Progenitor cell of endocrine pancreas (in vitro differentiated cells): ENCODE measurements around the gene CYBC1. TPM values are rescaled to one million over a fixed set of nuclear protein-coding genes. Genes with fewer than 3 reads are reported as not detected.

ENCODE experiments used
- DNase-seq: peaks from one replicate; pipeline ENCODE4 v3.0.0; 2021; ENCODE audit warnings: low spot score; ENCODE audit not compliant: unreplicated experiment
- H3K27ac Mint-ChIP-seq: 2 replicates; pipeline ENCODE4 v1.8.0; 2021; ENCODE audit warnings: mild to moderate bottlenecking, moderate library complexity, mixed read lengths
- H3K27me3 Mint-ChIP-seq: 2 replicates; pipeline ENCODE4 v1.8.0; 2021; ENCODE audit warnings: mixed read lengths
- H3K36me3 Mint-ChIP-seq: 2 replicates; pipeline ENCODE4 v1.8.0; 2022; ENCODE audit warnings: mixed read lengths; ENCODE audit not compliant: insufficient read depth
- H3K4me1 Mint-ChIP-seq: 2 replicates; pipeline ENCODE4 v1.8.0; 2021; ENCODE audit warnings: low read depth, mixed read lengths
- H3K4me3 Mint-ChIP-seq: 2 replicates; pipeline ENCODE4 v1.8.0; 2021; ENCODE audit warnings: low read depth, mild to moderate bottlenecking, moderate library complexity, mixed read lengths
- H3K9me3 Mint-ChIP-seq: 2 replicates; pipeline ENCODE4 v1.8.0; 2021; ENCODE audit warnings: low read depth, mixed read lengths
- total RNA-seq: library from RNA; stranded (reverse); gene quantifications from 2 replicates; pipeline ENCODE4 v1.2.1, GENCODE V29; 2021
- TF ChIP-seq, protein P1 (sequence below): fragments of 200-600 bp; sonication (generic); IDR thresholded peaks from one replicate; pipeline ENCODE4 v1.5.0; 2021; ENCODE audit warnings: antibody characterized with exemption, mild to moderate bottlenecking; ENCODE audit not compliant: unreplicated experiment

Gene CYBC1
- total RNA-seq, 1 donor from 2014 or later = 117 TPM

GRCh38 chr17:82442643-82443464, 7.7 kb downstream of the CYBC1 start:
- Mint-ChIP-seq H3K9me3 (no peaks in the 10 kb centered on the region), H3K36me3 (peaks cover 4% of the 10 kb centered on the region), H3K4me3 (no peak overlapping the region), H3K27me3 (no peaks in the 10 kb centered on the region), H3K27ac (no peak overlapping the region), H3K4me1 (peaks cover 1% of the 10 kb centered on the region)
- TF ChIP-seq, protein P1, sequence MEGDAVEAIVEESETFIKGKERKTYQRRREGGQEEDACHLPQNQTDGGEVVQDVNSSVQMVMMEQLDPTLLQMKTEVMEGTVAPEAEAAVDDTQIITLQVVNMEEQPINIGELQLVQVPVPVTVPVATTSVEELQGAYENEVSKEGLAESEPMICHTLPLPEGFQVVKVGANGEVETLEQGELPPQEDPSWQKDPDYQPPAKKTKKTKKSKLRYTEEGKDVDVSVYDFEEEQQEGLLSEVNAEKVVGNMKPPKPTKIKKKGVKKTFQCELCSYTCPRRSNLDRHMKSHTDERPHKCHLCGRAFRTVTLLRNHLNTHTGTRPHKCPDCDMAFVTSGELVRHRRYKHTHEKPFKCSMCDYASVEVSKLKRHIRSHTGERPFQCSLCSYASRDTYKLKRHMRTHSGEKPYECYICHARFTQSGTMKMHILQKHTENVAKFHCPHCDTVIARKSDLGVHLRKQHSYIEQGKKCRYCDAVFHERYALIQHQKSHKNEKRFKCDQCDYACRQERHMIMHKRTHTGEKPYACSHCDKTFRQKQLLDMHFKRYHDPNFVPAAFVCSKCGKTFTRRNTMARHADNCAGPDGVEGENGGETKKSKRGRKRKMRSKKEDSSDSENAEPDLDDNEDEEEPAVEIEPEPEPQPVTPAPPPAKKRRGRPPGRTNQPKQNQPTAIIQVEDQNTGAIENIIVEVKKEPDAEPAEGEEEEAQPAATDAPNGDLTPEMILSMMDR = no peak
- no peak for DNase-seq

GRCh38 chr17:82441691-82442487, 8.7 kb downstream of the CYBC1 start:
- H3K36me3 Mint-ChIP-seq = peaks cover 6% of the 10 kb centered on the region
- no peaks in the 10 kb centered on the region for H3K9me3 Mint-ChIP-seq
- H3K27ac Mint-ChIP-seq = no peak overlapping the region
- TF ChIP-seq, protein P1 = no peak
- no peaks in the 10 kb centered on the region for H3K4me1 Mint-ChIP-seq
- no peak for DNase-seq
- no peak overlapping the region for H3K4me3 Mint-ChIP-seq
- no peaks in the 10 kb centered on the region for H3K27me3 Mint-ChIP-seq

DNA sequence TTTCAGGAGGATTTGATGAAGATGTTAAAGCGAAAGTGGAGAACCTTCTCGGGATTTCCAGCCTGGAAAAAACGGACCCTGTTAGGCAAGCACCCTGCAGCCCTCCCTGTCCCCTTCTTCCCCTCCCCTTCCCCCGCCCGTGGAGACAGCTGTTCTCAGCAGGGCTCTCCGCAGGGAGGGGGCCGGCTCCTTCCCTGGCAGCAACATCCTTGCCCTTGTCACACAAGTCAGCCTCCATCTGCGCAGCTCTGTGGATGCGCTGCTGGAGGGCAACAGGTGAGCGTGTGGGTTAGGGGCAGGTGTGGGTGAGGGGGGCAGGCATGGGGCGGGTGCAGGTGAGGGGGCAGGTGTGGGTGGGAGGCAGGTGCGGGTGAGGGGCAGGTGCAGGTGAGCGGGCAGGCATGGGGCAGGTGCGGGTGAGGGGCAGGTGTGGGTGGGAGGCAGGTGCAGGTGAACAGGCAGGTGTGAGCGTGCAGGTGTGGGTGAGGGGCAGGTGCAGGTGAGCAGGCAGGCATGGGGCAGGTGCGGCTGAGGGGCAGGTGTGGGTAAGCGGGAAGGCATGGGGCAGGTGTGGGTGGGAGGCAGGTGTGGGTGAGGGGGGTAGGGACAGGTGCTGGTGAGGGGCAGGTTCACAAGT, 9.4 kb downstream of the CYBC1 start:
- TF ChIP-seq, protein P1 = no peak
- H3K9me3 Mint-ChIP-seq = no peaks in the 10 kb centered on the region
- no peak overlapping the region for H3K4me3 Mint-ChIP-seq
- H3K27ac Mint-ChIP-seq = peak overlapping the region; percentile 13
- no peaks in the 10 kb centered on the region for H3K4me1 Mint-ChIP-seq
- H3K36me3 Mint-ChIP-seq = peaks cover 6% of the 10 kb centered on the region
- DNase-seq = no peak
- no peaks in the 10 kb centered on the region for H3K27me3 Mint-ChIP-seq

- no peak for DNase-seq
- Mint-ChIP-seq H3K27me3 (no peaks in the 10 kb centered on the region), H3K36me3 (peaks cover 6% of the 10 kb centered on the region), H3K27ac (peak overlapping the region; percentile 22), H3K4me1 (no peaks in the 10 kb centered on the region), H3K9me3 (no peaks in the 10 kb centered on the region), H3K4me3 (no peak overlapping the region)
- TF ChIP-seq, protein P1 = no peak
Measured at GRCh38 chr17:82440469-82440981, 10.0 kb downstream of the CYBC1 start.

DNA sequence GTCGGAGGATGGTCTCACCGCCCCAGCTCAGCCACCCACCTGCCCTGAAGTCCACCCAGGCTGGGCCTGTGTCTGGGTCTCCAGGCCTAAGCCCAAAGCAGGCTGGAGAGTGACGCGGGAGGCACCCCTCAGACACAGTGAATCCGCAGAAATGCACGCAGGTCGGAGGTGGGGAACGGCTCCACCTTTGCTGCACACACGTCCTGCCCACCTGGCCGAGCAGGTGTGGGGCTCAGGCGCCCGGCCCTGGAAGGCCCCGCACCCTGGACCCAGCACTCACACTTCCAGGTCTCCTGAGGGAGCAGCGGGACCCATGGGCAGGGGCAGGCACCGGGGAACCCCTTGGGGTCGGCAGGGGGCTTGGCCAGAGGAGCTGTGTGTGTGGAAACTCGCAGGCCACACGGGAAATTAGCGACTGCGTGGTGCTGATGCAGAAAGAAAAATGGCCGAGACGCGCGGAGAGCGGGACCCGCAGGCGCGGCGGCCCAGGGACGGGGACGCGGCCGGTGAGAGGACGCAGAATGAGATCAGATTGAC, 10.7 kb downstream of the CYBC1 start:
- no peaks in the 10 kb centered on the region for H3K9me3 Mint-ChIP-seq
- no peaks in the 10 kb centered on the region for H3K27me3 Mint-ChIP-seq
- TF ChIP-seq, protein P1 = no peak
- H3K4me1 Mint-ChIP-seq = no peaks in the 10 kb centered on the region
- DNase-seq = no peak
- peaks cover 6% of the 10 kb centered on the region for H3K36me3 Mint-ChIP-seq
- no peak overlapping the region for H3K27ac Mint-ChIP-seq
- no peak overlapping the region for H3K4me3 Mint-ChIP-seq
